Measurements from ENCODE around the gene BBLN.

The BBLN gene

DNA sequence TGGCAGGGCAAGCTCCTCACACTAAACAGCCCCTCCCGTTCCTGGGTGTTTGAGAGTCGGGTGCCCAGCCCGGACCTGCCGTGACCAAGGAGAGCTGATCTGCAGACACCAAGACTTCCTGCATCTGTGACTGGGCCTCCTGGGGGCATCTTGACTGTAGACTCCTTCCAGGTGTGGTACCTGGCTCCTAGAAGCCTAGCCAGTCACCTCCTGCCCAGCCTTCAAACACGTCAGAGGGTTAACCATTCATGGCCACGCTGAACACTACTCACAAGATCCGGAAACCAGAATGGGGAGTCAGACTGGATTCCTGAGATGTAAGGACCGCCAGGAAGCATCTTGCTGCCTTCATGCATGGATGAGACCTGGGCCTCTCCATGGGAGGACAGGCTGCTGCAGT, 14.5 kb upstream of the BBLN start:
- no peak for DNase-seq (ENCODE audit: low read depth)

DNA sequence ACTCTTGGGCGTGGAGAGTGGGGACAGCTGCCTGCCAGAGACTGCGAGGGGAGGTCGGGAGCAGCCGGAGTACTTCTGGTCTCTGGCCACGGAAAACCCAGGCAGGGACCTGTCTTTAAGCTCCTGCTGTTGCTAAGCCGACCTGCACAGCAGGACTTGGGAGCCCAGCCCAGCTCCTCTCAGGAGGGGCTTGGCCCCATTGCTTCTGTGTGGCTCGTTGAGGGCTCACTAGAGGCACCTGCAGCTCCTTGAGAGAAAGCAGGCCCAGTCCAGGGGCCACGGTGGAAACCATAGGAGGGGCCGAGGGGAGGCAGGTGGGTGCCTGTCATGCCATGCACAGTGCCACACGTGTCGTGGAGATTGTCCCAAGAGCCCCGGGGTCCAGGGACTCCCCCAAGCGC, 14.1 kb upstream of the BBLN start:
- DNase-seq (ENCODE audit: low read depth): no peak

DNA sequence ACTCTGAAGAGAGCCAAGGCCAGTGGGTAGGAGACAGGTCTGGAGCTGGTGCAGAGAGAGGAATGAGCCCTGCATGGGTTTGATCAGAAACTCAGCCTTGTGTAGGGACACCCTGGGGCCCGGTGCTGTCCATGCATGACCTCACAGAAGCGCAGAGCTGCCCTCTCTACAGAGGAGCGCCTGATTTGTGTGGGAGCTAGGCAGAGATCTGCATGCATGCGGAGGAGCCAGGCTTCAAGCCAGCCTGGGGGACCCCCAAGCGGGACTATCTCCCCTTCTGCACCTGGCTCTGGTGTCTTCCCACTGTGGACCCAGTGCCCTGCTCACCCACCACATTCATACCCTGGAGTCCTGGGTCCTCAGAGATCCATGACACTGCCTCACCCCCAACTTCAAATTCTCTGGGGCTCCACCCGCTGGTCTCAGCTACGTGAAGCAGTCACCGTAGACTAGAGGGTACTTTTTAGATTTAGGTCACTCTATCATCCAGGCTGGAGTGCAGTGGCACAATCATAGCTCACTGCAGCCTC, 13.4 kb upstream of the BBLN start:
- no peak for DNase-seq (ENCODE audit: low read depth)

DNA sequence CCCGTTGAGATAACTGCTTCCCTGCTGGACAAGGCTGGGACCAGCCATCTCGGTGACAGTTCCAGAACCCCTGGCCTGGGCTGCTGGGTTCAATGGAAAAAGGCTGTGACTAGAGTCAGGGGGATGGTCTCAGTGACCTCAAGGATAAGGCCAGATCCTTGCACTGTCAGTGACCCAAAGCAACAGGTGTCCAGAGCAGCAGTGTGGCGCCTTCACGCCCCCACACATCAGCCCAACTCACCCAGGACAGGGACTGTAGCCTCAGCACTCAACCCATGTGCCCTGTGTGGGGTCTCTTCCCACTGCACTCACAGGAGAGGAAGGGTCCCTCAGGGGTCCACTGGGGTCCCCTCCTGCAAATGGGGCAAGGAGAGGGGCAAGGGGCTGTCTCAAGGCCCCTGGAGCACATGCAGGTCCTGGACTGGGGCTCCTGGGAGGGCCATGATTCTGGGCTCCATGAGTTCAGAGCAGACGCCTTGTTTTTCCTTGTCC, 11.5 kb upstream of the BBLN start:
- DNase-seq (ENCODE audit: low read depth): no peak

DNA sequence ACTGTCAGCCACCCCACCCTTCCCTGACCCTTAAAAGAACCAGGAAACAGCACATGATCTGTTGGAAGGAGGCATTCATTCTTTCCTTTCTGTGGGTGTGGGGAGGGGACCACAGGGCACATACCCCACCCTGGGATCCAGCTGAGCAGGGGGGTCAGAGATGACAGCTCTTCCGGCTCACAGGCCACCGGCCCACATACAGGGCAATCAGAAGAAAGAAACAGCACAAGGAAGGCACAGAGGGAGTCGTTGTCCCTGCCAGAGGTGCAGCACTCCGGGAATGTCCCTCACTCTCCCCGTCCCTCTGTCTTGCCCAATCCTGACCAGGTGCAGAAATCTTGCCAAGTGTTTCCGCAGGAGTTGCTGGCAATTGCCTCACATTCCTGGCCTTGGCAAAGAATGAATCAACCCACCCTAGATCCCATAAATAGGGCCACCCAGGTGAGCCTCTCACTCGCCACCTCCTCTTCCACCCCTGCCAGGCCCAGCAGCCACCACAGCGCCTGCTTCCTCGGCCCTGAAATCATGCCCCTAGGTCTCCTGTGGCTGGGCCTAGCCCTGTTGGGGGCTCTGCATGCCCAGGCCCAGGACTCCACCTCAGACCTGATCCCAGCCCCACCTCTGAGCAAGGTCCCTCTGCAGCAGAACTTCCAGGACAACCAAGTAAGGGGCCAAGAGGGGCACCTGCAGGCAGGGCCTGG, 10.9 kb upstream of the BBLN start, which contains the start of gene LCN2:
LCN2 (plus strand) TSS at position 453 of the 701 bp plus-strand sequence; CDS start at position 526, 73 bp downstream.
- DNase-seq (ENCODE audit: low read depth): no peak

DNA sequence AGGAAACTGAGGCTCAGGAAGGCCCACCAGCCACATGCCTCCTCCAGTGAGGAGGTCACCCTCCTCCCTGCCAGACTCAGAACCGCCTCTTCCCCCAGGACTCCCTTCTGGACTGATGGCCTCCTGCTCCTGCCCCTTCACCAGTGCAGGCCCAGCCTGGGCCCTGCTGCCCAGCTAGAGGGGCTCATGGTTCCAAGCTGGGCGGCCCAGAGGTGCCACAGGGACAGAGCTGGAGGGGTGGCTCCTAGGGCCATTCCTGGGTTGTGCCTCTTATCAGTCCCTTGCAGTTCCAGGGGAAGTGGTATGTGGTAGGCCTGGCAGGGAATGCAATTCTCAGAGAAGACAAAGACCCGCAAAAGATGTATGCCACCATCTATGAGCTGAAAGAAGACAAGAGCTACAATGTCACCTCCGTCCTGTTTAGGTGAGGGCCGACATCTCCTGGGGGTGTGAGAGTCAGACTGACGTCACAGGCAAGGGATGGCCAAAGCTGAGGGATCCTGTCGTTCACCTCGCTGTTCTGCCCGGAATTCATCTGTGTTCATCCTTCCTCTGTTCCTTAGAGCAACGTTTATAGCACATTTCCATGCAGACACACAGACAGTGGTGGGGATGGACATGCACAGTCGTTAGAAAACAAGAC, 10.0 kb upstream of the BBLN start:
- no peak for DNase-seq (ENCODE audit: low read depth)

DNA sequence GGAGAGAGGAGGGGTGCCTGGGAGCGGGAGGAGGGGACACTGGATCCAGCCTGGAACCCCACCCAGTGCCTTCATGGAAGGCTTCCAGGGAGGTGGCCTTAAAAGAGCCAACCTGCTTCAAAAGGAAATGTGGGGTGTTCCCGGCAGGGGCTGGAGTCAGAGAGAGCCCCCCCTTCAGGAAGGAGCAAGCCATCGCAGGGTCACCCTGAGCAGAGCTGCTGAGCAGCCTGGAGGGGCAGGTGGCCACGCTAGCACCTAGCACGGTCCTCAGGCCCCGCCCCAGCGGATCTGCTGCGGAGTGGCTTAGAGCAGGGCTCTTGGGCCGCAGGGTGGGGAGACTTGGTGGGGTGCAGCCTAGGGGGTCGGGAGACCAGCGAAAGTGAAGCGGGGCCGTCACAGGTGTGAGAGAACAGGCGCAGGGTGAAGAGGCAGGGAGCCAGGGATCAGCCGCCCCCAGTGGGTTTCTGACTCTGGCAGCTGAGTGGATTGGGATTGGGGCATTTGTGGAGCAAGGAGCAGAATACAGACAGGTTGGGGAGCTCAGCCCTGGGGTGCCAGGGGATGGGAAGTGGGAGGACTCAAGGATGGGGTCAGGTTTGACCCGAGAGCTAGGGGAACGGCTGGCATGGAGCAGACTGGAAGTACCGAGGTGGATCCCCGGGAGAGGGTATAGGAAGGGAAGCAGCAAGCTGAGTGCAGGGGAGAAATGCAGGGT, 9.3 kb upstream of the BBLN start:
- DNase-seq (ENCODE audit: low read depth): no peak

DNA sequence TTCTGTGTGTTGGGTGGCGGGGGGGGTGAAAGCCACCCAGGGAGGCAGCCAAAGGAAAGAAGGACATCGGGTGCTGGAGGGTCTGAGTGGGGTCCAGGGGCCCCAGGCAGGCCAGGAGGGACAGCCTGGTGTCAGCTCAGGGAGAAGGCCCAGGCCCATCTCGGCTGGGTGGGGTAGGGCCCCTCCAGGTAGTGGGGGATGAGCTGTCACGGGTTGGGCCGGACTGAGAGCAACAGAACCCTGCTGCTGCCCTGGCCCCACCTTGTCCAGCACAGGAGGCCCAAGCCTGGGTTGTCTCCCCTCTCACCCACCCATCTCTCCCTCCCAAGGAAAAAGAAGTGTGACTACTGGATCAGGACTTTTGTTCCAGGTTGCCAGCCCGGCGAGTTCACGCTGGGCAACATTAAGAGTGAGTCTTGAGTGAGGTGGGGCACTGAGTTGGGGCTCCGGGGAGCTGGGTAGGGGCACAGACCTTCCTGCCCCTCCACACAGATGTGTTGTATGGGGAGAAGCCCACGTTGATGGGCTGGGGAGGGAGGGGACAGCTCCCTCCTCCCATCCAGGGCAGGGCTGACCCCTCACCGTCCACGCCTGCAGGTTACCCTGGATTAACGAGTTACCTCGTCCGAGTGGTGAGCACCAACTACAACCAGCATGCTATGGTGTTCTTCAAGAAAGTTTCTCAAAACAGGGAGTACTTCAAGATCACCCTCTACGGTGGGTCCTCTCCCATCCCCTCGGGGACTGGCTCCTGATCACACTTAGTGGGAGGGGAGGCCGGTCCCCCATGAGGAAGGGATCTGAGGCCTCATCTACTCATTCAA, 8.5 kb upstream of the BBLN start:
- no peak for DNase-seq (ENCODE audit: low read depth)

DNA sequence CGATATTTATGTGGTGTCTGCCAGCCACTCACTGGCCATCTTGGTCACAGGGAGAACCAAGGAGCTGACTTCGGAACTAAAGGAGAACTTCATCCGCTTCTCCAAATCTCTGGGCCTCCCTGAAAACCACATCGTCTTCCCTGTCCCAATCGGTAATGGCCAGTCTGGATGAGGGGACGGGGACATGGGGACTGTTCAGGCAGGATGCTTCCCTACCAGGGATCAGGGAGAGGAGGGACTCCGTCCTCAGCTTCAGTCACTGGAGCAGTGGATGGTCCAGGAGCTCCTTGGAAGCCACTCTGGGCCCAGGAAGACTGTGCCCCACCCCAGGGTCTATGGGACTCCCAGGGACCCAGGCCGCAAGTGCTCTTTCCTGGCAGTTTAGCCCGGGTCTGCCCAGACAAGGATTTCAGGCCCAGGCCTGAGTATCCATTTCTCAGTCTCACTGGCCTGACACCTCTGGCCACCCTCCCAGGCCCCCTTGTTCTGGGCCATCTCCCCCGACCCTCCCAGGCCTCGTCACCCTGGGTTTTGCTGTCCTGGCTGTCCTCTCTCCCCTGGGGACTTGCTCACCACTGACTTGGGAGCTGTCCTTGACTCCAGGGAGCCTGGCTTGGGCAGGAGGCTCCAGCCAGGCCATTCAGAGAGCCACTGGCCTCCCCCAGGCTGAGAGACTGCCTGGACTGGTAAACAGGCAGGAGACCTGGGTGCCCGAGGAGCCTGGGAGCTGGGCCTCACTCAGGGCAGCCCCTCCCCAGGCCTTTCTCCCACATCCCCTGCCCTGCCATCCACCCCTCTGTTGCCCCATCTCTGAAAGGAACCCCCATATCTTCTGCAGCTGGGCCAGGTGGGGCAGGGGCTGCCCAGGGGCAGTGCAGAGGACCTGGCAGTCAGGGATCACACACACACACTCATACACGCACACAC, 7.7 kb upstream of the BBLN start:
- no peak for DNase-seq (ENCODE audit: low read depth)

DNA sequence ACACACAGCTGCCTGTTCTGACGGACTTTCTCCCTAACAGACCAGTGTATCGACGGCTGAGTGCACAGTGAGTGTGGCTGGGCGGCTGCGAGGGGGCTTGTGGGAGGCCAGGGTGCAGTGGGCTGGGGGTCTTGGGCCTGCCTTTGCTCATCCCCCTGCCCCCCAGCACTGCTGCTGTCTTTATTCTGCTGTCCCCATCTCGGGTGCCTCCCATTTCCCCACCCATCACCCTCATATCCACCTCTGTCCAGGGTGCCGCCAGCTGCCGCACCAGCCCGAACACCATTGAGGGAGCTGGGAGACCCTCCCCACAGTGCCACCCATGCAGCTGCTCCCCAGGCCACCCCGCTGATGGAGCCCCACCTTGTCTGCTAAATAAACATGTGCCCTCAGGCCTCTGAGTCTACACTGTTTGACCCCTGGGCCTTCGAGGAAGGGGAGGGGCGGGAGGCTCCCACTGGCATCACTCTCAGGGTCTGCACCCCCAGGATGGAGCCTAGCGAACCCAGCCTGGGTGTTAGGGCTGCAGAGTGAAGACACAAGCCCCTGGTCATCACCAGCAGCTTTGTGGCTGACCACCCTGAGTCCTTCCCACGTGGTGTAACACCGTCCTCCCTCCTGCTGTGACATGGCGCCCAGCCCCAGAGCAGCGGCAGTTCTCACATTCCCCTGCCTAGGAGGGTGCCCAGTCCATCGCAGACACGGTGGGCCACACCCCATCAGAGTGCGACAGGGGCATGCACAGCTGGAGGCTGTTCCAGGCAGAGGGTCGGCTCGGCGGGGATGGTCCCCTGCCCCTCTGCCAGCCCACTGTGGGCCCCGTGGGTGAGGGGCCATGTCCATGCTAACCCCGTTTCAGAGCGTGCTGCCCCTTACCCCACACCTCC, 6.8 kb upstream of the BBLN start:
- no peak for DNase-seq (ENCODE audit: low read depth)

DNA sequence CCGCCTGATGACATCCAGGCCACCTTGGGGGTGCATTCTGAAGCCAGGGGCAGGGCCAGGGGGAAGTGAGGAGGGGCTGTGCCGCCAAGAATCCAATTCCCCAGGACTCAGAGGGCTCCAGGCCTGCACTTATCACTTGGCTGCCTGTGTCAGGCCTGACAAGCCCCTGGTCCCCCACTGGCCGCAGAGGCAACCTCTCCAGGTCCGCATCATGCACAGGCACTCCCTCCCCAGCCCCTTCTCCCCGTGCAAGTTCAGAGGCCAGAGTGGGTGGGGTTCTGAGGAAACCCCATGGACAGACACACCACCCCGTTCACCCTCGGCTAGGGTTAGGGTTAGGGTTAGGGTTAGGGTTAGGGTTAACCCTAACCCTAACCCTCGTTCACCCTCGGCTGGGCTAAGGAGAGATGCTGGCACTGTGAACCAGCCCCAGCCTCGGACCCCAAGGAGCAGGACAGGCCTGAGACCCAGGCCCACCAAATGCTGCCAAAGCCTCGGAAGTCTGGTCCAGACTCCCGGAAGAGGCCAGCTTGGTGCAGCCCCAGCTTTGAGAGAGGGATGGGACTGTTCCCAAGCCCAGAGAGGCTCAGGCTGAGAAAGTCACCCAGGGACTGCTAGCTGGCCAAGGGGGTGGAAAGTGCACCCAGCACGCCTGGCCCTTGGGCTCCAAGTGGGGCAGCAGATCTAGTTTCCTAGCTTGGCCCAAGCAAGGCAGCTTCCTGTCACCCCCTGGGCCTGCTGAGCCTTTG, 5.9 kb upstream of the BBLN start:
- no peak for DNase-seq (ENCODE audit: low read depth)

DNA sequence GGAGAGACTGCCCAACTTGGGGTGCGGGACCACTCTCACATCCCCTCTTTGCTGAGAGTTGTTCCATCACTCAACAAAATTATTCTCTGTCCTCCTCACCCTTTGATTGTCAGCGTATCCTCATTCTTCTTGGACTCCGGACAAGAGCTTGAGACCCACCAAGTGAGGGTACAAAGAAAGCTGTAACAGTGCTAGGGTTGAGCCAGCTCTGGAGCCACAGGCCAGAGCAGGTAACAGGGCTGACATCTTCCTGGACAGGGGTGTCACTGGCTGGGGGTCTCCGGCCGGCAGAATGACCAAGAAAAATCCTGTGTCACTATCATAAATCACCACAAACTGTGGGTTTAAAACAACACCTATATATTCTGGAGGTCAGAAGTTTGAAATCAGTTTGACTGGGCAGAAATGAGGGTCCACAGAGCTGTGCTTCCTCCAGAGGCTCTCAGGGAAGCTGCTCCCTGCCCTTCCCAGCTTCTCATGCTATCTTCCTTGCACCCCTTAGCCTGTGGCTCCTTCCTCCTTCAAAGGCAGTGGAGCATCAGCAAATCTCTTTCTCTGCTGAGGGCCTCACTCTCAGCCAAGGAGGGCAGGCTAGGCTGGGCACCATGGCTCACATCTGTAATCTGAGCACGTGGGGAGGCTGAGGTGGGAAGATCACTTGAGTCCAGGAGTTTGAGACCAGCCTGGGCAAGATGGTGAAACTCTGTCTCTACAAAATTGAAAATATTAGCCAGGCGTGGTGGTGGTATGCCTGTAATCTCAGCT, 4.1 kb upstream of the BBLN start:
- no peak for DNase-seq (ENCODE audit: low read depth)

DNA sequence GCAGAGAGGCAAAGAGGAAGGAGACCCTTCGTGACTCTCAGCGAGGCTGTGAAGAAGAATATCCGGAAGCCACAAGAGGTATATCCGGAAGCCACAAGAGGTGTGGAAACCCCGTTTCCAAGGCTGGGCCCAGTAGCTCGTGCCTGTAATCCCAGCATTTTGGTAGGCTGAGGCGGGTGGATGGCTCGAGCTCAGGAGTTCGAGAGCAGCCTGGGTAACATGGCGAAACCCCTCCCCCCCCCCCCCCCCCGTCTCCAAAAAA, 612 bp upstream of the BBLN start:
- peak; percentile 16 for DNase-seq (ENCODE audit: low read depth)

DNA sequence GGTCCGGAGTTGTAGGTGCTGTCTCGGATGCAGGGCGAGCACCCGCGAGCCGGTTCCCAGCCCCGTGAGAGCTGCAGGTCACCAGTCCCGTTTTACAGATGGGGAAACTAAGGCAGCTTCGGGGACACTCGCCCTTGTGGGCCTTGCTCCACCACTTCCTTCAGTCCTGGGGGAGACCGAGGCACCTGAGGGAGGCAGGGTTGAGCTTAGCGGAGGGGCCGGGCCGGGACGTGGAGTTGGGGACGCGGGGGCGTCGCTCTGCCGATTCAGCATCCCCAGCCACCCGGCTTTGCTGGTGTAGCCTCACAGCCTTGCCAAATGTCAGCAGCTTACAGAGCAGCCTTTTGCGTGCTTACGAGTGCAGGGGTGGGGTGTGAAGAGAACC, 530 bp downstream of the BBLN start:
- peak; percentile 55 for DNase-seq (ENCODE audit: low read depth)

DNA sequence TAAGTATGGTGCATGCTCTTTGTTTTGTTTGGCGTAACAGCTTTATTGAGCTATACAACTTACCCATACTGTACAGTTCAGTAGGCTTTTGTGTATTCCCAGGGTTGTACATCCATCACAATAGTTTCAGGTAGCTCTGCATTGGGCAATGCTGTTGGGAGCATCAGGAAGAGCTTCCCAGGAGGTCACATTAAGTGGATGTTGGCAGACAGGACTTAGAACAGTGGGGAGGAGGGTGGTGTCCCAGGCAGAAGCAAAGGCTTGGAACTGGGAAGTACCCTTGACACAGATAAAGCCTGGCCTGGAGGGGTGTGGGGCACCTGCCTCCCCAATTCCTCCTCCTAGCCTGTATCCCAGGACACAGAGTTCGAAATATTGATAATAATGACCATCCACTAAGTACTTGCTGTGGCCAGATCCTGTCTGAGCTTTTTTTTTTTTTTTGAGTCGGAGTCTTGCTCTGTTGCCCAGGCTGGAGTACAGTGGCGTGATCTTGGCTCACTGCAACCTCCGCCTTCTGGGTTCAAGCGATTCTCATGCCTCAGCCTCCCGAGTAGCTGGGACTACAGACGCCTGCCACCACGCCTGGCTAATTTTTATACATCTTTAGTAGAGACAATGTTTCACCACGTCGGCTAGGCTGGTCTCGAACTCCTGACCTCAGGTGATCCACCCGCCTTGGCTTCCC, 1.3 kb downstream of the BBLN start:
- DNase-seq (ENCODE audit: low read depth): no peak

DNA sequence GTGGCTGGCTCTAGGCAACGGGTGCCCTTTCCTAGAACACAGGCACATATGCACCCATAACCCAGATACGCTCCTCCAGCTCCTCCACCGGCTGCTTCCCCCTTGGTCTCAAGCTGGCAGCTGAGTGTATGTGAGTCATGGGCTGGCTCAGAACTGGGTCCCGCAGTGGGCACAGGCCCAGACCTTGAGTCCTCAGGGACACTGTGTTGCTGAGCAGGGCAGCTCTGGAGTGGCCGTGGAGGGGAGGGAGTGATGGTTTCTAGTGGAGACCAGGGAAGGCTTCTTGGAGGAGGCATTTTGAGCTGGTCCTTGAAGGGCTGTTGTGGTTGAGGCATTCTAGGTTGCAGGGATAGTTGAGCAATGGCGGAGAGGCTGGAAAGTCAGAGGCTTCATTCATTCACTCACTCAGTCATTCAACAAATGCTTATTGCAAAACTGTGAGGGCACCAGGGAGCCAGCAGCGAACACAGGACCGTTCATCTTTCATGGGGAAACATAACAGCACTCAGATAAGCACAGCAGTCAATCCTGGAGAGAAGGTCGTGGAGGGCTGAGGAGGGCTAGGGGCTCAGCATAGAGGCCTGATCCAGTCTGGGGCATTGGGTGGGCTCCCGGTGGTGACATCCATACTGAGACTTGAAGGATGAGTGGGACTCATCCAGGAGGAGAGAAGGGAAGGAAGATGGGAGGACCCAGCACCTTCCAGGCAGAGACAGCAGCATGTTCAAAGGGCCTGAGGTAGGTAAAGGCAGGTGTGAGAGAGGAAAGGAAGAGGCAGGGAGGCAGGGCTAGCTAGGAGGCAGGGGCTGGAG, 2.4 kb downstream of the BBLN start:
- no peak for DNase-seq (ENCODE audit: low read depth)

DNA sequence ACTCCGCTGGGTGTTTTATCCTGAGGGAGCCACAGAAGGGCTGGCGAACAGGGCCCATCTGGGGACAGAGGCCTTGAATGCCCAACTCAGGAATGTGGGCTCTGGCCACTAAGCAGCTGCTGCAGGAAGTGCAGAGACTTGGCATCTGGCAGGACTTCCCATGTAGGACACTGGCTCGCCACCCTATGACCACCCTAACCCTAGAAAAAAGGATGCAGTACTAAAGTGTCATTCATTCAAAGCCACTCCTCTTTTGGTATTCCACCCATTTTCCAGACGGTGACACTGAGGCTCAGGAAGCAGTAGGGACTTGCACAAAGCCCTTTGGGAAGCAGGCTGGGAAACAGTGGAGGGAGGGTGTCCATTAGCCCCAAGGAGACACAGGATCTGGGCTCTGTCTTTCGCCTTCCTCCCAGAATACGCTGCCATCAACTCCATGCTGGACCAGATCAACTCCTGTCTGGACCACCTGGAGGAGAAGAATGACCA, 3.0 kb downstream of the BBLN start:
- no peak for DNase-seq (ENCODE audit: low read depth)

Data from stimulated activated CD8-positive, alpha-beta memory T cell treated with anti-CD3 and anti-CD28 coated beads, Interleukin-12 subunit alpha, Interleukin-12 subunit beta, amount 100 ng/mL, for 4 hours (primary cell).